Stimulated activated CD8-positive, alpha-beta memory T cell treated with anti-CD3 and anti-CD28 coated beads, Interleukin-15, amount 100 ng/mL, for 1 hour (primary cell): ENCODE measurements around the gene STX18.
"Not testable (repeated sequence)": the region's sequence is repeated elsewhere in the genome, so short reads cannot be mapped to it uniquely, and the experiment has no call there.

ENCODE experiments used
- DNase-seq: peaks from one replicate; pipeline ENCODE4 v3.0.0-alpha.2; 2020; ENCODE audit warnings: low read depth

Gene STX18

GRCh38 chr4:4437798-4438470, 103.9 kb downstream of the STX18 start:
- no peak for DNase-seq

DNA sequence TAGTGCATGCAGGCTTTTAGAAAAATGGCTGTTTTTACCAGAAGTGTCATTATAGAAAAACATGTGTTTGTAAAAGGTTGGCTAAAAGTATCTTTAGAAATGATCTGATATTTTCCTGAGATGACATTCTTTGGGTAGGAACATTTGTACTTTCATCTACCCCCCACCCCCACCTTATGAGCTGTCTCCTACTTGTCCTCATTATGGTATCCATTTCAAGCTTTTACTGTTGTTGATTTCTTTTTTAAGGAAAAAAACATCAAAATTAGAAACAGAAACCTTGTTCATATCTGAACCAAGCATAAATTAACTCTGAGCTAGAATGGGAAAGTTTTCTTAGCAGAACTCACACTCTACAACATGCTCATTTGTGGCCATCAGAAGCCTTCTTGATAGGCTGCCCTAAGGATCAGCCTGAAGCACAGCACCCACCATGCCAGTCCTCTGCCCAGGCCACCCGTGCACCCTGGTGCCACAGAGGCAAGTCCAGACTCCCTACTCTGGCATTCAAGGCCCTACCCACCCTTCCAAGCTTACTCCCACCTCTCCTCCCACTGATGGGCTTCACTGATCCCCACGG, 105.5 kb downstream of the STX18 start:
- DNase-seq: no peak

- DNase-seq: no peak
Observed at GRCh38 chr4:4433941-4434340, 107.9 kb downstream of the STX18 start.

DNA sequence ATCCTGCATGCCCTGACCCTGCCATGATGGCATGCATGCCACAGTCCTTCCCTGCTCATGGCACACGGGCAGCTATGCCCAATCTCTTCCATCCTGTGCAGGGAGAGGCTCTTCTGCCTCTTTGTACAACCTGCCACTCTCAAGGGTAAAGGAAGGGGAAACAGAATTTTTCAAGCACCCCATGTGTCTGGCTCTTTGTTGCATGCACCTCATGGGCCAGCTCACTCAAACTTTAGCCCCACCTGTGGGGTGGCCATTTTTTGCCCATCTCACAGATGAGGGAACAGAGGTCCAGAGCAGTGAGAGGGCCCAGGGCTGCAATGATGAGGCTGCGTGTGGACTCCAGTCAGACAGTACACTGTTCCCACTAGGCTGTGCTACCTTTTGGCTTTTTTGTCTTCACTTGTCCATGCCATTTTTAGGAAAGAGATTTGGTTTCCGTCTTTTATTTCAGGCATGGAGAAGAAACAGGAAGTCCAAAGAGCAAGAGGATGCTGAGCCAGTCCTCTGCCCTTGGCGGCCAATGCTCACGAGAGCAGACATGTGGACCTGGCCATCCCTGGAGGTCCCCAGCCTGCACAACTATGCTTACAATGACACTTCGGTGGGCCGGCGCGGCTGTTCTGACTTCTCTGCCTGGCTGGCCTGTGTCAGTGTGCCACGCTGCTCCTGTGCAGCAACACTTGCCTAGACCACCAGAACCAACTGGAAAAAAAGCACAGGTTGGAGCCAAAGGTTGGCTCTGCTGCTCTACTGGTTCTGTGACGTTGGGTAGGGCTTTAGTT, 109.3 kb downstream of the STX18 start:
- DNase-seq: no peak

DNA sequence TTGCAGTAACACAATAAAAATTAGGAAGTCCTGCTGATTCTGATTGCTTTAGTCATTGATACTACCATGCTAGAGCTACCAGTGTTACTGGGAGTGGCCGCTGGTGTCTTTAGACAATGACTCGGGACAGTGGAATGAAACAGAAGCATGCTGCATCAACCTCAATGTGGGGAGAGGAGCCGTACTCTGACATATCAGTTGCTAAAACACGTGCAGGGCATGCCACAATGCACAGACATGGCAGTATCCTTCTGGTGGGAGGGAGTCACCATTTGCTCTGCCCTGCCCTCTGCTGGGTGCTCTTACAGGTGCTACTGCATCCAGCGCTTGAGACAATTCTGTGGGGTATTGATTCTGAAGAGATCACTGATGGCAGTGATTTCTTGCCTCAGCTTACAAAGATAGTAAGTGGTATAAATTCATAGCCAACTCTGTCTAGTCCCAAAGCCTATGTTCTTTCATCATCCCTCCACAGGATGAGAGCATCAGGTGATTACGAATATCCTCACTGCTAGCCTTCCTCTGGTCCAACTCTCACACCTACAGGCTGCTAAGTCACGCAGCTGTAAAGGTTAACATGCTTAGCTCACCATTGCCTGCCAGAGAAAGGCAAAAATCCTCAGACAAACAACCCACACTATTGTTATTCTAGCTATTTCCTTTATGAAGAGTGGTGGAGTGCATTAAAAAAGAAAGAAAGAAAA, 111.2 kb downstream of the STX18 start:
- peak; percentile 34 for DNase-seq

DNA sequence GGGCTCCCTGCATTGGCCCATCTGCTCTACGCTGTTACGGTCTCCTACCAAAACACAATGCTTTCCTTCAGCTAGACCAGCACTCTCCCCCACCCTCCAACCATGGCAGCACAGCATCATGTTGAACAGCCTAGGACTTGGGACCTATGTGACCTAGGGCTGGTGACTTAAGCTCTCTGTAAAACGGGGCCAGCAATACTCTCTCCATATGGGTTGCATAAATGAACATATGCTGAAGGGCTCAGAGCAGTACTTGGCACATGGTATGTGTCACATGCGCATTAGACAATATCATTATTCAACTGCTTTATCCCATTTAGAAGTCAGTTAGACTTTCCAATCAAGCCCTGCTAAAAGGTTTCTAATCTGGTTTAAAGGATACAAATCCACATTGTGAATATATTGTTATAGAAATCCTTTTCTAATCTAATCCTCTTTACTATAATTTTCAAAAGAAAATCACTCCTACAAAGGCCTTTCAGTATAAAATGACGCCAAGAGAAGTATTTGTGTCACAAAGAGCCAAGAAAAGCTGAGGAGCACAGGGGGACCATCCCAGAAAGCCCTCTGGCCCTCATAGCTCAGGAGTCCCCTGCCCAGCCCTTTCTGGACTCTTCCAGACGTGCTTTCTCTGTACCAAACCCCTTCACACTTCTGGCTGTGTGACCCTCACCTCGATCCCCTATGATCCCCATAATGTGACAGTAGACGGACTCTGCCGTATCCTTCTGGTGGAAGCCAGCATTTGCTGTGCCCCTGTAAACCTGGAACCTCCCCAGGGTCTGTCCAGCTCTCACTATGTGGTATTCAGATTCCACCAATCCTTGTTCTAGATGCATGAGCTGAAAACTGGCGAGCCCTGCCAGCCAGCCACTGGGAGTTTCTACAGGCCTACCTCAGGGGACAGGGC, 112.6 kb downstream of the STX18 start:
- DNase-seq: no peak

- no peak for DNase-seq
Observed at GRCh38 chr4:4427886-4428285, 114.0 kb downstream of the STX18 start.

DNA sequence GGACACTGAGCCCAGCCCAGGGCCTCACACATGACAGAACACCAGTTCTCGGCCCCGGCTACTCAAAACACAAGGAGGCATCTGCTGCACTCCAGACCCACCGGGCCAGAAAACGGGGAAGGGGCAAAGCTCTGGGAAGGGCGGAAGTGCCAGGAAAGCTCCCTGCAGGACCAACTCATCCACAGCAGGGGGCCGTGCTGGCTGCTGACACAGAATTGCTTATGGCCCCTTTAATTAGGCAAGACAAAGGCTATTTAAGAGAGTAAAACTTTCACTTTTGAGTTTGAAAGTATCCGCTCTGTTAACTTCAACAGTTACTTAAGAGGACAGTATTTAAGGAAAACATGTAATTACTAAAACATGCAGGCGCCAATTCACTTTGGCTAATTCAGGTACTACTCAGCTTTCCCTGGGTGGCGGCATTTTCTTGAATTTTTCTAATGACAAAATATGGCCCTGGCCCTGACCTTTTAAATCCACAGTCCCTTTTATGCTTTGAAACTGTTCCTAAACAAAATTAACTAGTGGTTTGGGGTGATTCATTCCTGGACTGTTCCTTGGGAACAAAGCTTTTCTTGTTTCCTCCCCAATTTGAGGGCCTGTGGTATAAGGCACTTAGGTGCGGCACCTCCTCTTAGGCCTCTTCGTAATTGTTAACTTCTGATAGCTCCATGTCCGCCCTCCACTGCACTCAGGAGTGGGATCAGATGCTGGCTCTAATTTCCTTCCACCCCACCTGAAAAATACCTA, 114.6 kb downstream of the STX18 start:
- no peak for DNase-seq

- no peak for DNase-seq
Observed at GRCh38 chr4:4426511-4427120, 115.2 kb downstream of the STX18 start.

GRCh38 chr4:4425696-4426095, 116.2 kb downstream of the STX18 start:
- no peak for DNase-seq

- no peak for DNase-seq
Observed at GRCh38 chr4:4425119-4425690, 116.6 kb downstream of the STX18 start.

DNA sequence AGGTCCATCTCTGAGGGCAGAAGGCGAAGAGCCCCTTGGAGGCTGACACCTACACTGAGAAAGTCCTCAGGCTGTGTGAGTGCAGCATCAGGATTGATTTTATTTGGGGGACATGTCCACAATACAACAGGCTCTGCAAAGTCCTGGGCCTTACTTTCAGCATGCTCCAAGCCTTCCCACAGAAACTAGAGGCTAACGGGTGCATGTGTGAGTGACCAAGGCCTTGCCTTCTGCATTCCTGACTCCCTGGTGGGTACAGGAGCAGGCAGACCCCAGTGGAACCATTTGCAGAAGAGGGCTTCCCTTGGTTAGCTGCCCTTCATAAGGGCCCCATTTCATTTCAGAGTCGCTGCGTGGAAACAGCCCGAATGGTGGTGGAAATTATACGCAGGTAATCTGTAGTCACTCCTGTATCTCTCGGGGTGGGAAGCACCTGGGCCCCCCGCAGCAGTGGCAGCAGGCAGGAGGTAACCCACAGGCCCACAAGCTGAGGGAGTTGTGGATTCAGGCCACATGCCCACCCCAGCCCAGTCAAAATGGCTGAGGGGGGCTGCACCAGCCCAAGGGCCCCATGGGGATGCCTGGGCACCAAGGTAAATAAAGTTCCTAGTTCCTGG, 117.2 kb downstream of the STX18 start:
- DNase-seq: no peak

GRCh38 chr4:4423706-4424498, 117.9 kb downstream of the STX18 start:
- DNase-seq: no peak

- no peak for DNase-seq
Observed at GRCh38 chr4:4422856-4423499, 118.9 kb downstream of the STX18 start.

DNA sequence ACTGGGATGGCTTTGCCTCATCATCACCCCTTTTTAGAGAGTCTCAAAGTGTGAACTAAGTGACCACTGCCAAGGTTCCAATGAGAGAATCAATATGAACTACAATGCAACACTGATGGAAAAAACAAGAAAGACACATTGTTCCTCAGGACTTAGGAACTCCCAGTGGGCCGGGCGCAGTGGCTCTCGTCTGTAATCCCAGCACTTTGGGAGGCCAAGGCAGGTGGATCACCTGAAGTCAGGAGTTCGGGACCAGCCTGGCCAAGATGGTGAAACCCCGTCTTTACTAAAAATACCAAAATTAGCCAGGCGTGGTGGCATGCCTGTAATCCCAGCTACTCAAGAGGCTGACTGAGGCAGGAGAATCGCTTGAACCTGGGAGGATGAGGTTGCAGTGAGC, 119.7 kb downstream of the STX18 start:
- not testable (repeated sequence) for DNase-seq

DNA sequence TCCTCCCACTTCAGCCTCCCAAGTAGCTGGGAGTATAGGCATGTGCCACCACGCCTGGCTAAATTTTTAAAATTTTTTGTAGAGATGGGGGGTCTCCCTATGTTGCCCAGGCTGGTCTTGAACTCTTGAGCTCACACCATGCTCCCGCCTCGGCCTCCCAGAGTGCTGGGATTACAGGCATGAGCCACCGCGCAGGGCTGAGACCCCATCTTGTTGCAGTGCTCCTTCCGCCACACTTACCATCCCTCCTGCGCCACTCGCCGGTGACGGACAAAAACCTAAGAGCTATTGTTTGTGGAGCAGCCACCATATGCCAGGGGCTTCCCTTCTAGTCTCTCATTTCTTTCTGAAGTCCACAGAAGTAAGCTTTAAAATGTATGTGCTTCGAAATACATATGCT, 120.5 kb downstream of the STX18 start:
- DNase-seq: no peak

DNA sequence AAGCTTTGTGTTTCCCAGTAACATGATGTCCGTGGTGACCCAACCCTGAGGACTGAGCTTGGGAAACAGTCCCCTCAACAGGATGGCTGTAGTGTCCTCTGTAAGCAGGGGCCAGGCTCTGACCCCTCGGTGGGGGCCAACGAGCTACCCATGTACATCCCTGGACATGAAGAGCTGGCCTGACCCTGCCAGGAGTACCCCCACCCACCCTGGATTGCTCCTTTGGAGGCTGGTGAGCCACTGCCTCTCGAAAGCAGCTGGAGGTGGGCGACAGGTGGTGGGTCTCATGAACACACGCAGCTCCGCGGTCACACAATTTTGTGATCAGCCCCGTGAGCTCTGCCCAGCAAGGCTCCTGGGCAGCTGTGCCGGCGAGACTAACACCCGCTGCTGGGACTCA, 121.4 kb downstream of the STX18 start:
- DNase-seq: no peak

GRCh38 chr4:4419896-4420295, 122.0 kb downstream of the STX18 start:
- no peak for DNase-seq
